GM12864 (cell line): Measurements from ENCODE around the gene DPYD.

Source experiments
- DNase-seq: peaks from one replicate; pipeline ENCODE4 v3.0.0-alpha.2; 2011; ENCODE audit warnings: low read depth
- H3K4me3 ChIP-seq: 2 replicates; pipeline ENCODE4 v1.5.1; 2011; ENCODE audit warnings: mild to moderate bottlenecking, low read depth, low read length, control low read depth
- CTCF ChIP-seq: IDR thresholded peaks from 2 replicates; pipeline ENCODE4 v1.5.1; 2011; ENCODE audit warnings: low read depth, mild to moderate bottlenecking, moderate library complexity, low read length, control low read depth, inconsistent platforms; ENCODE audit errors: missing control alignments

The DPYD gene

DNA sequence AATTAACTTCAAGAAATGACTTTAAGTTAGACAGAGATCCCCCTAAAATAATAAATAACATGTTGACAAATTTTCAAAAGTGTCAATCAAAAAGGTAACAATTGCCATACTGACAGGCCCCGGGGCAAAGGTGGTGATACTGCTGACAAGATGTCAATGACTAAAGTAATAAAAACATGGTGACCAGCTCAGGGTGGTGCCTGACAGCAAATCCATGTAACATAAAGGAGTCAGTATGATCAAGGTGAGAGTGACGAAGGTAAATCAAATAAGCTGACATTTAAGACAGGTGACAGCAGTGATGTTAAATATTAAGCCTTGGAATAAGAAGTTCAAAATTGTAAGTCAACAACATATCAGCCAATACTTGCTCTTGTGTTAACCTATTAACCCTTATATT, 387.5 kb downstream of the DPYD start:
- no peak for TF ChIP-seq CTCF
- no peak overlapping the region for H3K4me3 ChIP-seq
- DNase-seq: no peak

DNA sequence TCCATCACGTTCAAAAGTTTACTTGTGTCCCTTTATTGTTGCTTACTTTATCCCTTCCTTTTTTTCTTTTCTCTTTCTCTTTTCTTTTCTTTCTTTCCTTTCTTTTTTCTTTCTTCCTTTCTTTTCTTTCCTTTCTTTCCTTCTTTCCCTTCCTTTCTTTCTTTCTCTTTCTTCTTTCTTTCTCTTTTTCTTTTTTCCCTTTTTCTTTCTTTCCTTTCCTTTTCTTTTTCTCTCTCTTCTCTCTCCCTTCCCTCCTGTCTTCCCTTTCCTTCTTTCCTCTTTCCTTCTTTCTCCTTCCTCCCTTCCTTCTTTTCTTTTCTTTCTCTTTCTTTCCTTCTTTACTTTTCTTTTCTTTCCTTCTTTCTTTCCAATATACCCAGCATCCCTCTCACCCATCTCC, 391.2 kb downstream of the DPYD start:
- no peak overlapping the region for H3K4me3 ChIP-seq
- TF ChIP-seq CTCF: no peak
- DNase-seq: no peak

DNA sequence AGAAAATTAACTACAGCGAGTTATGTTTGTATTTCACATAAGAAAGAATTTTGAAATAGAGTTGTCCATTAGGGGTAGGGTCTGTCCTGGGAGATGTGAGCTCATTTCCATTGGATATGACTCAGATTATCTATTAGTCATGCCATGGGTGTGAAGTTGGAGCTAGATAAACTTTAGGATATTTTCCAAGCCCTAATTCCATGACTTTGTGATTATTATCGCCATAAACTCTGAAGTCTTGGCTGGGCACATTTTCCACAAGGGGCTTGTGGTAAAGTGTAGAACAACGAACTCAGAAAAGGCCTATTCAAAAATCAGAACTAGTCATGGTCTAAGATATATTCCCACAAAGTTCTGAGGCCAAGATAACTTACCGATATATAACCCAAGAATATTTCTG, 396.6 kb downstream of the DPYD start:
- no peak for TF ChIP-seq CTCF
- DNase-seq: no peak

DNA sequence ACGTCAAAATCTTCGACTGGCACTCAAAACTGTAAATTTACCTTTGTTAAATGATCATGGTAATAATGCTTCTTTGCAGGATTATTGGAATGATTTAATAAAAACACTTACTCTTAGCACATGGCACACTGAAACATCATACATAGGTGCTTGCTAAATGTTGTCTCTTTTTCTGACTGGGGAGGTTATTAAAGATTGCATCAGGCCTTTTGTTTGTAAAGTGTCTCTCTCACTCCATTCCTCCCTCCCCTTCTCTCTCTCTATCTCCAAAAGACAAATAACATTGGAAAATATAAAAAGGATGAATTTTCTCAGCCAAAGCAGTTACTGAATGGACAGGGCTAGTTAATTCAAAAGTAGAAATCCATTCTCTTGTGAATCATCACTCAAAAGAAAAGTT, 404.2 kb downstream of the DPYD start:
- DNase-seq: no peak
- no peak for TF ChIP-seq CTCF

More for the DNA sequence above, 396.6 kb downstream of the DPYD start:
- H3K4me3 ChIP-seq: no peak overlapping the region

GRCh38 chr1:97508653-97509218, 412.1 kb downstream of the DPYD start:
- H3K4me3 ChIP-seq: no peak overlapping the region
- no peak for DNase-seq
- no peak for TF ChIP-seq CTCF

More for the DNA sequence above, 404.2 kb downstream of the DPYD start:
- no peak overlapping the region for H3K4me3 ChIP-seq

DNA sequence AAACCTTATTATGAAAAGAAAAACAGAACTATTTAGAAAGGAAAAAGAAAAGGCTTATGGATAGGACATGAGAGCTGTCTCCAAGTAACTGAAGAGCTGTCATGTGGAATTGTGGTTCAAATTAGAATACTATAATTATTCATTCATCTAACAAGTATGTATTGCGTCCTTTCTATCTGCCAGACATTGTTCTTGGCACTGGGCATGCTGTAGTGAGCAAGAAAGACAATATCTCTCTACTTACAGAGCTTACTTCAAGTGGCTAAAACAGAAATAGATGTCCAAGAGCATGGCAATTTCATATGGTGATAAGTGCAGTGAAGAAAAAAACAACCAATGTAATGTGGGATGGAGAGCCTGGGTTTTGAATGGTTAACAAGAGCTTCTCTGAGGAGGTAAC, 413.0 kb downstream of the DPYD start:
- DNase-seq: no peak
- H3K4me3 ChIP-seq: no peak overlapping the region
- TF ChIP-seq CTCF: no peak

- TF ChIP-seq CTCF: no peak
- no peak for DNase-seq
- no peak overlapping the region for H3K4me3 ChIP-seq
Observed at GRCh38 chr1:97506368-97506767, 414.5 kb downstream of the DPYD start.
